Gastroesophageal sphincter (tissue), 4 donors: Measurements from ENCODE around the gene TRAF2. TPM values are rescaled to one million over a fixed set of nuclear protein-coding genes. Genes with fewer than 3 reads are reported as not detected.

ENCODE experiments used
- ATAC-seq: fragments of 150-250 bp; one replicate; pipeline ENCODE4 v1.9.1; 2016; ENCODE audit warnings: mild to moderate bottlenecking, moderate library complexity
- H3K27ac ChIP-seq, 4 donors: fragments of 200-600 bp; sonication (generic) in 3 of 4; 1 replicate in 3 of 4; 2 replicates in 1 of 4; pipeline ENCODE4 v1.5.1; 2016 to 2019
- H3K27me3 ChIP-seq: fragments of 200-600 bp; sonication (generic); one replicate; pipeline ENCODE4 v1.5.1; 2019
- H3K36me3 ChIP-seq, 2 donors: fragments of 200-600 bp; sonication (generic); one replicate each; pipeline ENCODE4 v1.5.1; 2019; ENCODE audit warnings: control low read depth in 1 of 2
- H3K4me1 ChIP-seq, 3 donors: fragments of 200-600 bp; sonication (generic); 1 replicate in 2 of 3; 2 replicates in 1 of 3; pipeline ENCODE4 v1.5.1; 2016 to 2019; ENCODE audit warnings: control low read depth in 2 of 3
- H3K4me3 ChIP-seq, 2 donors: fragments of 200-600 bp; sonication (generic); one replicate each; pipeline ENCODE4 v1.5.1; 2019; ENCODE audit warnings: mild to moderate bottlenecking in 1 of 2, moderate library complexity in 1 of 2
- H3K9me3 ChIP-seq, 3 donors: fragments of 200-600 bp; sonication (generic); one replicate each; pipeline ENCODE4 v1.5.1; 2017 to 2019; ENCODE audit warnings: control low read depth in 2 of 3
- CTCF ChIP-seq, 4 experiments: fragments of 200-600 bp in 2 of 4; fragments of 450-650 bp in 2 of 4; sonication (generic) in 1 of 4; IDR thresholded peaks; one replicate each; pipeline ENCODE4 v1.5.1; 2017 to 2019; ENCODE audit warnings: antibody characterized with exemption in 4 of 4, mild to moderate bottlenecking in 2 of 4, moderate library complexity in 2 of 4
- EP300 ChIP-seq: sonication (generic); formaldehyde crosslinking; IDR thresholded peaks from one replicate; pipeline ENCODE4 v1.6.1; 2017; ENCODE audit warnings: antibody characterized with exemption, mild to moderate bottlenecking
- POLR2A ChIP-seq, 2 donors: fragments of 450-650 bp; IDR thresholded peaks; one replicate each; pipeline ENCODE4 v1.6.1; 2017; ENCODE audit warnings: antibody characterized with exemption in 2 of 2, mild to moderate bottlenecking in 2 of 2, moderate library complexity in 1 of 2
- POLR2AphosphoS5 ChIP-seq: sonication (generic); formaldehyde crosslinking; IDR thresholded peaks from one replicate; pipeline ENCODE4 v1.6.1; 2017; ENCODE audit warnings: antibody characterized with exemption
- WGBS, 2 donors: methylation state at CpG; one replicate each; pipeline ENCODE4 v1.1.5; 2018; ENCODE audit warnings: low coverage in 1 of 2; 5-methylcytosine and 5-hydroxymethylcytosine counted together
- total RNA-seq, 4 donors: library from RNA; depleted of rRNA; stranded (reverse); fragments of >200 nt; gene quantifications; one replicate each; pipeline ENCODE4 v1.1.0, GENCODE V29; 2016

The TRAF2 gene
- total RNA-seq, 4 donors from 2014 or later = 3.8 to 17.1 (median 11.1) TPM

DNA sequence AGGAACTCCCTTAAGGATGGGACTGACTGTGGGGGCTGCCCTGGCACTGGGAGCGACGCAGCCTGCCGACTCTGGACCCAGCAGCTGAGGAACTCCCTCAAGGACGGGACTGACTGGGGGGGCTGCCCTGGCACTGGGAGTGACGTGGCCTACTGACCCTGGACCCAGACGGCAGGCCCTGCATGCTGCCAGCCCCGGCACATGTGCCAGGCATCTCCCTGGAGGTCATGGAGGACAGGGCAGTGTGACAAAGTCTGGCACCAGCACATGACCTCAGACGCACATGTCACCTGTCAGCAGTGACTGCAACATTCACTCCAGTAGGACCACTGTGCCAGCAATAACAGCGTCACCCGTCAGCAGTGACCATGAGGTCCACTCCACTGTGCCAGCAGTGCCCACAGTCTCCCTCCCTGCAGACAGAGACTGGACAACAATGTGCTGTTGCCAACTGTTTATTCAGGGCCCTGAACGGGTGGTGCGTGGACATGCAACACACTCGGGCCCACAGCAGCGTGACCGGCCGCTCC lies 53.7 kb downstream of the TRAF2 start:
- 75% methylated on average over 2 of the region's 16 CpGs; no CpG with 5 or more reads in 1 of the 2 donors for WGBS, 2 donors
- peaks cover 0 to 45% of the 10 kb centered on the region in 2 donors for H3K36me3 ChIP-seq
- no peaks in the 10 kb centered on the region for H3K27me3 ChIP-seq
- TF ChIP-seq POLR2AphosphoS5 = no peak
- no peak for TF ChIP-seq EP300
- no peak for TF ChIP-seq POLR2A (IDR thresholded peaks at IDR 0.05)
- no peak overlapping the region for H3K4me3 ChIP-seq
- no peak for ATAC-seq
- peaks cover 0 to 27% (median 16%) of the 10 kb centered on the region in 3 donors for H3K4me1 ChIP-seq
- H3K9me3 ChIP-seq = no peaks in the 10 kb centered on the region
- no peak overlapping the region for H3K27ac ChIP-seq

- ATAC-seq = no peak
- no peak overlapping the region for H3K4me3 ChIP-seq
- no peaks in the 10 kb centered on the region for H3K27me3 ChIP-seq
- no peak overlapping the region for H3K27ac ChIP-seq
- H3K4me1 ChIP-seq = peaks cover 0 to 29% (median 16%) of the 10 kb centered on the region in 3 donors
- H3K36me3 ChIP-seq = peaks cover 0 to 45% of the 10 kb centered on the region in 2 donors
- no CpG with 5 or more reads among the region's 42 CpGs for WGBS, 2 donors
- no peaks in the 10 kb centered on the region for H3K9me3 ChIP-seq
- no peak for TF ChIP-seq CTCF (IDR thresholded peaks at IDR 0.05)
- no peak for TF ChIP-seq EP300
- TF ChIP-seq POLR2A (IDR thresholded peaks at IDR 0.05) = no peak
- no peak for TF ChIP-seq POLR2AphosphoS5
Measured at GRCh38 chr9:136940526-136941230, 54.4 kb downstream of the TRAF2 start.

DNA sequence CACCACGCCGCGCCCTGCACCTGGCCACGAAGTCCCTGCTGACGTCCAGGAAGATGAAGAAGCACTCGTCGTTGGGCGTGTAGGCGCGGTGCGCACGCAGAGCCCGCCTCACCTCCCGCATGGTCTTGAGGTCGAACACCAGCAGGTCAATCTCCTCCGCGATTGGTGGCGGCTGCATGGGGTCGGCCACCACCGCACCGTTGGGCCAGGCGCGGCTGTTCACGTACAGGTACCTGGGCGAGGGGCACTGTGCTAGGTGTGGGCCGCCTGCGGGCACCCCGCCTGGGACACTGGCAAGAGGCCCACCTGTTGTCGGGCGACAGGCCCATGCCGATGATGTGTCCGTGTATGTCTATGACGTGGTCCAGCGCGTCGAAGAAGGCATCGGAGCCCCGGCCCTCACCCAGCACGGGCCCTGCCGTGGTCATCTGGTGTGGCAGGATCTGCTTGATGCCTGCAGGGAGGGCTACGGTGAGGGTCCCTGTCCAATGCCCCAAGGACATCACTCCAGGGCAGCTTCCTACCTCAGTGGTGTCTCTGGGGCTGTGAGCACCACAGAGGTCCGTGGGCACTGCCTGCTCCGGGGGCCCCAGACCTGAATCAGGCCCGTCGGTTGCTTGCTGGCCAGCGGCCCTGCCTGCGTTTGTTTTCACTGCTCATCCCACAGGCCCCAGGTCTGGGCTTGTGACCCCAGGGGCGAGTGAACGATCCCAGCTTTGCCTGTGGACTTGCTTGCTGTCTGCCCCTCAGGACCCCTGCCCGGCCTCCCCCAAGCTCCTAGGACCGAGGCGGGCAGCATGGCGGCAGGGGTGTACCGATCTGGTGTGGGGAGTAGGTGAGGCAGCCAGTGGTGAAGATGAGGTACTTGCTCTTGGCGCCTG lies 55.2 kb downstream of the TRAF2 start:
- peaks cover 0 to 29% (median 16%) of the 10 kb centered on the region in 3 donors for H3K4me1 ChIP-seq
- WGBS, 2 donors = no CpG with 5 or more reads among the region's 55 CpGs
- H3K27me3 ChIP-seq = no peaks in the 10 kb centered on the region
- TF ChIP-seq POLR2AphosphoS5 = no peak
- no peak for TF ChIP-seq CTCF (IDR thresholded peaks at IDR 0.05)
- TF ChIP-seq POLR2A (IDR thresholded peaks at IDR 0.05) = no peak
- TF ChIP-seq EP300 = no peak
- no peak for ATAC-seq
- H3K27ac ChIP-seq = no peak overlapping the region
- H3K9me3 ChIP-seq = no peaks in the 10 kb centered on the region
- H3K4me3 ChIP-seq = no peak overlapping the region
- peaks cover 0 to 45% of the 10 kb centered on the region in 2 donors for H3K36me3 ChIP-seq

DNA sequence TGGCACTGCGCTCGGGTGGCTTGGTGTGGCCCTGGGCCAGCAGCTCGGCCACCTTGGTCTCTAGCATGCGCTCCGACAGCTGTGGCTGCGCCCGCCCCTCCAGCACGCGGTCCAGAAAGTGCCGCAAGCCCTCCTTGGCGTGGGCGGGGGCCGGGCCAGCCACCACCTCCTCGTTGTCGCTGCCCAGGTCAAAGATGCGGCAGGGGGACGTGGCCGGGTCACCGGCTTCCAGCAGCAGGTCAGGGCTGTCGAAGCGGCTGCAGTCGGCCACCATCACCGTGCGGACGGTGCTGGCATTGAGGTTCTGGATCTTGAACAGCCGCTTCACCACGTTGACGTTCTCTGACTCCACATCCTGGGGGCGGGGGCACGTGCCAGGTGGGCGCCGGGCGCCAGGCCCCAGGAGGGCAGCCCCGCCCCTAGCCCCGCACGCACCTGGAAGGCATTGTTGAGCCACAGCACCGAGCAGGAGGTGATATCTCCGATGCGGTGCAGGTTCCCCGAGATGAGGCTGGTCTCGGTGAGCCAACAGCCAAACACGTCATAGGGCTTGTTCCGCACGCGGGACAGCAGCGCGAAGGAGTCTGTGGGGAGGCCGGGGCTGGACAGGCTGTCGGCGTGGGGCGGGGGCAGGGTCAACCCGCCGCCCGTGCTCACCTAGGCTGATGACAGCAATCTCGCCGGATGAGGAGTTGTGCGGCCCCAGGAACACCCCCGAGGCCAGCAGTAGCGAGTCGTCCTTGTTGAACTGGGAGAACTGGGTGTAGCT lies 56.0 kb downstream of the TRAF2 start:
- TF ChIP-seq EP300 (no peak), POLR2AphosphoS5 (no peak), CTCF (IDR thresholded peaks at IDR 0.05) (no peak), POLR2A (IDR thresholded peaks at IDR 0.05) (no peak)
- Histone ChIP-seq H3K4me3 (peak overlapping the region in 1 of 2 donors; percentile 96), H3K27me3 (no peaks in the 10 kb centered on the region), H3K36me3 (peaks cover 0 to 45% of the 10 kb centered on the region in 2 donors), H3K9me3 (no peaks in the 10 kb centered on the region), H3K27ac (no peak overlapping the region), H3K4me1 (peaks cover 0 to 29% (median 16%) of the 10 kb centered on the region in 3 donors)
- WGBS, 2 donors = 75% methylated on average over 6 of the region's 60 CpGs; no CpG with 5 or more reads in 1 of the 2 donors
- ATAC-seq = no peak

DNA sequence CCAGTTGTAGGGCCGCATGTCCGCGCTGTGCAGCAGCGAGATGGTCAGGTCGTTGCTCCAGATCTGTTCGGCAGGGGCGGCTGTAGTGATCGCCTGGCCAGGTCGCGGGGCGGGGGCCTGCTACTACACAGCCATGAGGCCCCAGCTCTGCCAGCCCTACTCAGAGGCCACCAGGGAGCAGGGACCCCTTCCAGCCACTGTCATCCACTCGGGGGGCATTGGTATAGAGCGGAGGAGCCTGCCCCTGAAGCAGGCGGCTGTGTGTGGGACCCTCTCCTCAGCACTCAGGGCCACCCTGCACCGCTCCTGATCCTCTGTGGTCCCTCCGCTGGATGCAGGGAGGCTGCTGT lies 56.5 kb downstream of the TRAF2 start:
- H3K27ac ChIP-seq = peak overlapping the region in 1 of 4 donors; percentile 94
- peaks cover 0 to 45% of the 10 kb centered on the region in 2 donors for H3K36me3 ChIP-seq
- no CpG with 5 or more reads among the region's 16 CpGs for WGBS, 2 donors
- peaks cover 0 to 33% (median 16%) of the 10 kb centered on the region in 3 donors for H3K4me1 ChIP-seq
- no peak for ATAC-seq
- no peaks in the 10 kb centered on the region for H3K27me3 ChIP-seq
- no peak for TF ChIP-seq EP300
- no peak for TF ChIP-seq POLR2AphosphoS5
- no peak for TF ChIP-seq CTCF (IDR thresholded peaks at IDR 0.05)
- no peak for TF ChIP-seq POLR2A (IDR thresholded peaks at IDR 0.05)
- no peaks in the 10 kb centered on the region for H3K9me3 ChIP-seq
- H3K4me3 ChIP-seq = peak overlapping the region in 1 of 2 donors; percentile 96
